SK-N-SH (cell line): ENCODE measurements around the gene KCNQ4.

ENCODE experiments used
- CTCF ChIP-seq: fragments of 200-600 bp; sonication (generic); IDR thresholded peaks from 2 replicates; pipeline ENCODE4 v1.6.1; 2017; ENCODE audit warnings: antibody characterized with exemption, mild to moderate bottlenecking, moderate library complexity
- EP300 ChIP-seq, 2 experiments: IDR thresholded peaks; 2 replicates each; pipeline versions ENCODE4 v1.4.0 to v1.6.1; 2012; ENCODE audit warnings: borderline replicate concordance in 1 of 2, low read depth in 1 of 2, low read length in 1 of 2
- EZH2phosphoT487 ChIP-seq: fragments of 200-600 bp; sonication (generic); IDR thresholded peaks from 2 replicates; pipeline ENCODE4 v1.6.1; 2017; ENCODE audit warnings: low read depth, mixed run types, mild to moderate bottlenecking, antibody characterized with exemption, moderate library complexity, borderline replicate concordance
- FOSL2 ChIP-seq: IDR thresholded peaks from 2 replicates; pipeline ENCODE4 v1.4.0; 2012; ENCODE audit warnings: low read depth, mild to moderate bottlenecking, moderate library complexity, borderline replicate concordance
- JUND ChIP-seq: IDR thresholded peaks from 2 replicates; pipeline ENCODE4 v1.4.0; 2012
- NRF1 ChIP-seq: IDR thresholded peaks from 2 replicates; pipeline ENCODE4 v1.6.1; 2012; ENCODE audit warnings: low read depth, mild to moderate bottlenecking, low read length
- POLR2AphosphoS5 ChIP-seq: IDR thresholded peaks from 2 replicates; pipeline ENCODE4 v1.6.1; 2012; ENCODE audit warnings: low read depth, low read length
- RAD21 ChIP-seq: IDR thresholded peaks from 2 replicates; pipeline ENCODE4 v1.6.1; 2012; ENCODE audit warnings: mild to moderate bottlenecking, low read length
- RCOR1 ChIP-seq: fragments of 150-350 bp; IDR thresholded peaks from 2 replicates; pipeline ENCODE4 v1.6.1; 2017; ENCODE audit warnings: antibody characterized with exemption, low read length
- SIN3A ChIP-seq: IDR thresholded peaks from 2 replicates; pipeline ENCODE4 v1.6.1; 2012; ENCODE audit warnings: low read depth, mild to moderate bottlenecking, low read length, moderate library complexity, borderline replicate concordance
- TCF12 ChIP-seq: IDR thresholded peaks from 2 replicates; pipeline ENCODE4 v1.4.0; 2012
- YY1 ChIP-seq: IDR thresholded peaks from 2 replicates; pipeline ENCODE4 v1.4.0; 2012; ENCODE audit warnings: low read depth, mild to moderate bottlenecking

DNA sequence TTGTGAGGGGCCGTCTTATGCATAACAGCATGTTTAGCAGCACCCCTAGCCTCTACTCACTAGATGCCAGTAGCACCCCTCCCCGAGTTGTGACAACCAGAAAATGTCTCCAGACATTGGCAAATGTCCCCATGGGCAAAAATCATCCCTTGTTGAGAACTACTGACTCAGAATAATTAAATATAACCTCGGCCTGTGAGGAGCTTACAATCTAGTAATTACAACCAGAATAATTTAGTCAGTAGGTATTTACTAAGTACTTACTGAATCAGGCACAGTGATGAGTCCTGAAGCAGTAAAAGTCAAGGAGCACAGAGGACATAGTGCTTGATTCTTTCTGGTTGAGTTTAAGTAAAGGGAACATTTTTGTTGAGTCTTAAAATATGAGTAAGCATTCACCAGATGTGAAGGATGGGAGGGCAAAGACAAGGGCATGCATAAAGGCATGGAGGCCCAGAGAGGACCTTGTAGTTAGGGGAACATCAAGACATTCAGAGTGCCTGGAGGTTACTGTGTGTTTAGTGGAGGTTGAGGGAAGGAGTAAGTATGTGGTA is 44.1 kb upstream of the KCNQ4 start:
- no peak for TF ChIP-seq RAD21
- TF ChIP-seq CTCF, result no peak
- TF ChIP-seq POLR2AphosphoS5, result no peak
- no peak for TF ChIP-seq EZH2phosphoT487
- no peak for TF ChIP-seq TCF12
- no peak for TF ChIP-seq FOSL2
- no peak for TF ChIP-seq JUND
- no peak for TF ChIP-seq RCOR1
- no peak for TF ChIP-seq YY1
- no peak for TF ChIP-seq SIN3A
- TF ChIP-seq NRF1, result no peak
- no peak for TF ChIP-seq EP300 (IDR thresholded peaks at IDR 0.05; ENCODE audit: borderline replicate concordance in 1 of 2, low read depth in 1 of 2, low read length in 1 of 2)
